GM21367 (cell line): ENCODE data around the gene FGD5.

Source experiments
- ATAC-seq: cut with Tn5 transposase; IDR thresholded peaks from one replicate; pipeline ENCODE4 v1.9.1; 2021; ENCODE audit not compliant: unreplicated experiment

FGD5 gene, protein sequence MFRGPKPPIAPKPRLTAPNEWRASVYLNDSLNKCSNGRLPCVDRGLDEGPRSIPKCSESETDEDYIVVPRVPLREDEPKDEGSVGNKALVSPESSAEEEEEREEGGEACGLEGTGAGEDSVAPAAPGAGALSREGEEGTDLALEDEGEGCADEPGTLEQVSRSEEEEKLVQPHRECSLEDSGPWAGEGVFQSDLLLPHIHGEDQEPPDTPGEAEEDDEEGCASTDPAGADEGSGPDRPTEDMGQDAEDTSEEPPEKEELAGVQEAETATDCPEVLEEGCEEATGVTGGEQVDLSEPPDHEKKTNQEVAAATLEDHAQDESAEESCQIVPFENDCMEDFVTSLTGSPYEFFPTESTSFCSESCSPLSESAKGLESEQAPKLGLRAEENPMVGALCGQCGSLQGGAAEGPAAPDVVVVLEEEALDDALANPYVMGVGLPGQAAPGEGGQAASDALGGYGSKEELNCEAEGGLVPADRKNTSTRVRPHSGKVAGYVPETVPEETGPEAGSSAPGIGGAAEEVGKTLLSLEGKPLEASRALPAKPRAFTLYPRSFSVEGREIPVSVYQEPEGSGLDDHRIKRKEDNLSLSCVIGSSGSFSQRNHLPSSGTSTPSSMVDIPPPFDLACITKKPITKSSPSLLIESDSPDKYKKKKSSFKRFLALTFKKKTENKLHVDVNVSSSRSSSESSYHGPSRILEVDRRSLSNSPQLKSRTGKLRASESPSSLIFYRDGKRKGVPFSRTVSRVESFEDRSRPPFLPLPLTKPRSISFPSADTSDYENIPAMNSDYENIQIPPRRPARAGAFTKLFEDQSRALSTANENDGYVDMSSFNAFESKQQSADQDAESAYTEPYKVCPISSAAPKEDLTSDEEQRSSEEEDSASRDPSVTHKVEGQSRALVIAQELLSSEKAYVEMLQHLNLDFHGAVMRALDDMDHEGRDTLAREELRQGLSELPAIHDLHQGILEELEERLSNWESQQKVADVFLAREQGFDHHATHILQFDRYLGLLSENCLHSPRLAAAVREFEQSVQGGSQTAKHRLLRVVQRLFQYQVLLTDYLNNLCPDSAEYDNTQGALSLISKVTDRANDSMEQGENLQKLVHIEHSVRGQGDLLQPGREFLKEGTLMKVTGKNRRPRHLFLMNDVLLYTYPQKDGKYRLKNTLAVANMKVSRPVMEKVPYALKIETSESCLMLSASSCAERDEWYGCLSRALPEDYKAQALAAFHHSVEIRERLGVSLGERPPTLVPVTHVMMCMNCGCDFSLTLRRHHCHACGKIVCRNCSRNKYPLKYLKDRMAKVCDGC (N-terminal part only)

DNA sequence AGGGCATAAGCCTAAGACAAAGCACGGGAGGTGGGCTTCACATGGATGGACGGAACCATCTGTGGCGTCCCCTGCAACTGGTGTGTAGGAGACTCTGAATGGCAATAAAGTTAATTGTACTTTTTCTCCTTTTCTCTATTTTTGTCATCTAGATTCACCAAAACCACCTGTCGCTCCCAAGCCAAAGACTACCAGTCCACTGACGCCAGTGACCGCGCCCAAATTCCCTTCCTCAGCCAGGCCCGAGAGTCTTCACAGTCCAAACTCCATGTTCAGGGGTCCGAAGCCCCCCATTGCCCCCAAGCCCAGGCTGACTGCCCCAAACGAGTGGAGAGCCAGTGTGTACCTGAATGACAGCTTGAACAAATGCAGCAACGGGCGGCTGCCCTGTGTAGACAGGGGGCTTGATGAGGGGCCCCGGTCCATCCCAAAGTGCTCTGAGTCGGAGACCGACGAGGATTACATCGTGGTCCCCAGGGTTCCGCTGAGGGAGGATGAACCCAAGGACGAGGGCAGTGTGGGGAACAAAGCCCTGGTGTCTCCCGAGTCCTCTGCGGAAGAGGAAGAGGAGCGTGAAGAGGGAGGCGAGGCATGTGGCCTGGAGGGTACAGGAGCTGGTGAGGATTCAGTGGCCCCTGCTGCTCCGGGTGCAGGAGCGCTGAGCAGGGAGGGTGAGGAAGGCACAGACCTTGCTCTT, at the start of gene FGD5:
FGD5 (plus strand) TSS at position 159 of the 697 bp plus-strand sequence; CDS start at position 269, 110 bp downstream.
- ATAC-seq, result no peak

DNA sequence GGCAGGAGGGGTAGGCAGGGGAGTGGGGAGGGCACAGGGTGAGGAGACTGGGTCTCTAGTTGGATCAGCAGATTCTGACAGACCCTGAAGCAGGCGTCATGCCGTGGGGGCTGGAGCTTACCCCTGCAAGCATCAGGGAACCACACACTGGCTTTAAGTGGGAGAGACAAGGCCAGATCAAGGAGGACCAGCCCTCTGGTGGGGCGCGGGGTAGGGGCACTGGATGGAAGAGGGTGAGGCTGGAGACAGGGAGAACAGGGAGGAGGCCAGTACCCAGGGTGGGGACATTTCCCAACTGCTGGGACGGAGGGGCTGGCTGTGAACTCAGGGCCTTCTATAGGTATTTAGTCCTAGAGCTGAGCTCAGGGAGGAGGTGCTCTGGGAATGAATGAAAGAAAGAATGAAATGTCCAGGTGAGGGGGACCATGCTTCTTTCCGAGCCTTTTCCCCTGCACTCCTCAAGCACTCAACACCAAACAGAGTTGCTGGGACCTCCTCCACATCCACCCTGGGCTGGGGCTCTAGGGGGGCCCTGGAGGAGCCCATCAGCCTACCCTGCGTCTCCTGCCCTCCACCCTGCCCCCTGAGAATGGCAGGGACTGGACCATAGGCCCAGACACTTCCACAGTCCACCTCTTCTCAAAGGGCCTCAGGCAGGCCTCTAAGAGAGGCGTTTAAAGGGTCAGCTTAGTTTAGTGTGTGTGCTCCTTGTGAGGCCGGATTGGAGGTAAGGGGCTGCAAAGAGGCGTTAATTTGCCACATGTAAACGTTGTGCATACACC, 49.0 kb upstream of the FGD5 start:
- no peak for ATAC-seq

DNA sequence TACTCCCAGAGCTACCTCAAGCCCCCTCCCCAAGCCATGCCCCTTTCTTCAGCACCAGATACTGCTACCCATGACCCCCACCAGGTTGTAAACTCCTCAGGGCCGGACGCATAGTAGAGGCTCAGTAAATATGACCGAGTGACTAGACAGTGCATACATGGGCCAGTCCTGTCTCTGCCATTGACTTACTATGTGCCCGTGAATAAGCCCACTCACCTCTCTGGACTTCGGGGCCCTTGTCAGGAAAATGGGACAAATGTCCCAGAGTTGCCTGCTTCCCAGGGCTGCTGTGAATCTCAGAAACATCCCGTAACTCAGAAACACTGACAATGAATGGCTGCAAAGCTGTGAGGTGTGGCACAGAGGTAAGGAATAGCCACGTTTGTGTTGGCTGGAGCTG, 48.2 kb upstream of the FGD5 start:
- no peak for ATAC-seq

DNA sequence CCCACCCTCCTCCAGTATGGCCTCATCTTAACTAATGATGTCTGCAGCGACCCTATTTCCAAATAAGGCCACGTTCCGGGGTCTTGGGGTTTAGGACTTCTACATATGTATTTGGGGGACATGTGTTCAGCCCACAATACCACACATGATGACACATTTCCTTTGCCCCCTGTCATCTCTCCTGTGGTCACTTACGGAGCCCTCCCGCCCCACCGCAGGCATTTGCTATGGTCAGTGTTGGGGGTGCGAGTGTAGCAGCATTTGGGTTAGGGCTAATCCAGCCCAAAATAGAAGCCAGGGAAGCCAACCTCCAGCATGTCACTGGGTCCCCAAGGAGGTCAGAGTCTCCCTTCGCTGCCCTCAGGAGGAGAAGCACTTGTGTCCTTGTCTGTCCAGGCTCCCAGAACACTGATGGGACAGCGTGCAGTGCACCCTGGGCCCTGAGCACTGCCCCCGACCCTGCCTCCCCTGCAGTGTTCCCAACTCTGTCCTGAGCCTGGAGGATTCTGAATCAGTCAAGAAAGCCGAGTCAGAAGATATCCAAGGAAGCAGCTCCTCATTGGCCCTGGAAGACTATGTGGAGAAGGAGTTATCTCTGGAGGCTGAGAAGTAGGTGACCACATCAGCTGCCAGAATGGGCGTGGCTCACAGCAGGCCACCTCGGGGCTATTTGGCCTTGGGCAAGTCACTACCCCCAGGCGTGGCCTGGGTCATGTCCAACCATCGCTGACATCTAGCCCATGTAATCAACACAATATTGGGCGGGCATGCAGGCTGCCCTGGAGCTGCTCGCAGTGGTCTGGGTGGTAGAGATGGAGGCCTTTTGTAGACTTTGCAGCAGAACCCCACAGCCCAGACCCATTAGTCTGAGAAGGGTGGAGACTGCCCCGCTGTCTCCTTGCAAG, 46.9 kb upstream of the FGD5 start:
- no peak for ATAC-seq

DNA sequence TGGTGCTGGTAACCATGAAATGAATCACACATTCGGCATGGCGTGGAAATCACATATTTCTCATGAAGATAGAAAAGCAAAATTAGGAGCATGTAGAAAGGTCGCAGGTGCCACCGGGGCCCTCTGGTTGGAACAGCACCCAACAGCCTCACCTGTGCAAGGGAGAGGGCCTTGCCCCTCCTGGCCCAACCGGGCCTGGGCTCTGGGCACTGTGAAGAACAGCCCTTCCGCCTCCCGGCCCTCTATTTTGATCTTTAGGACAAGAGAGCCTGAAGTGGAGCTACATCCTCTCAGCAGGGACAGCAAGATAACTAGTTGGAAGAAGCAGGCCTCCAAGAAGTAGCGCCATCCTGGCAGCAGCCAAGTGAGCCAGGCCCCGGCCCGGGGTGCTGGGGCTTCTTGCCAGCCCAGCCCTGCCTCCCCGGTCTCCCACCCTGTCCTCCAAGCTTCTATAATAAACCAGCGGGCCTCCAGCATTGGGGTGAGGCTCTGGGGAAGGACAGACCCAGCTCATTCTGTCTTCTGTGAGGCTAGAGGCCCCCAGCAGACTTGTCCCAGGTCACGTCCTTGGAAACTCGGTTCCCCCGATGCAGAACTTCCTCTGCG, 46.1 kb upstream of the FGD5 start:
- no peak for ATAC-seq

DNA sequence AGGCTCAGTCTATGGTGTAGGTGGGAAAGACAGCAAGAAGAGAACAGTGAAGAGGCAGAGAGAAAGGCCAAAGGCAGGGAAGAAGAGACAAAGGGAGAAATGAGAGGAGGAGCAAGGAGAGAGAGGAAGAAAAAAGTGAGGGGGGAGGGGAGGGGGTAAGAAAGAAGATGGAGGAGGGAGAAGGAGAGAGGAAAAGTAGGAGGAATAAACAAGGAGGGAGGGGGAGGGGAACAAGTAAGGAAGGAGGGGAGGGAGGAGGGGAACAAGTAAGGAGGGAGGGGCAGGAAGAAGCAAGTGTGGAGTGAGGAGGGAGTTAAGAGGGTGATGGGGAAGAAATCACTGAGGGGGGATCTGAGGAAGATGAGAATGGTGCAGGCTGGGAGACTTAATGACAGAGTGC, 45.5 kb upstream of the FGD5 start:
- ATAC-seq, result no peak

DNA sequence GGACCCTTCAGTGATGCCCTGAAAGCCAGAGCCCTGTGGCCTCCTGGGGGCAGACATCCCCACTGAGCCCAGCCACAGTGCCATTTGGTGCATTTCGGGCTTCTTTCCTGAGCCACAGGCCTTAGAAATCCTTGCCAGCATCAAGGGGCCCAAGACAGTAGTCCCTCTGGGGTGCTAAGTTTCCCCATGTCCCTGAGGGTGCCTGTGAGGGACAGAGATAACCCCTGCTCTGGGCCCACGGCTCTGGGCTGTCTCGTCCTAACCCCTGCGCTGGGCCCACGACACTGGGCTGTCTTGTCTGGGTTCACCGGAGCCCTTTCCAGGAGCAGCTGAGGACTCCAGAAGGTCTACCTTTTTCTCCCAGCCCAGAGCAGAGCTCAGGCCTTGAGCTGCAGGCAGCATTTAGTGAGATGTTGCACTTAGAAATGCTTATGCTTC, 45.1 kb upstream of the FGD5 start:
- no peak for ATAC-seq

DNA sequence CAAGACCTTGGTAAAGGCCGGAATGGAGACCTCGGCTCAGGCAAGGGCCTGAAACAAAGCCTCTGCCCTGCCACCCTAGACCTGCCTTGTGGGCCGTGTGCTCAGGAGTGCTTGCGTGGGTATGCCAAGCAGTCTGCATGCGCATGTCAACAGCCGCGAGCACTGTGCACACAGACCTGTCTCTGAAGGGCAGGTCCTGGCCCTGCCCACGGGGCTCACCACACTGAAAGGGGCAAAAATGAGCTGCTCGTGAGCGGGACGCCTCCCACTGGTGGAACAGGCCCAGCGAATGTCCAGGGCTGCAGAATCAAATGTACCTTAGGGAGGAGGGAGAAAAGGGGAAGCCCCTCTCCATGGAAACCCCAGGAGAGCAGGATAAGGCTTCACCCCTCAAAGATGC, 44.3 kb upstream of the FGD5 start:
- no peak for ATAC-seq

DNA sequence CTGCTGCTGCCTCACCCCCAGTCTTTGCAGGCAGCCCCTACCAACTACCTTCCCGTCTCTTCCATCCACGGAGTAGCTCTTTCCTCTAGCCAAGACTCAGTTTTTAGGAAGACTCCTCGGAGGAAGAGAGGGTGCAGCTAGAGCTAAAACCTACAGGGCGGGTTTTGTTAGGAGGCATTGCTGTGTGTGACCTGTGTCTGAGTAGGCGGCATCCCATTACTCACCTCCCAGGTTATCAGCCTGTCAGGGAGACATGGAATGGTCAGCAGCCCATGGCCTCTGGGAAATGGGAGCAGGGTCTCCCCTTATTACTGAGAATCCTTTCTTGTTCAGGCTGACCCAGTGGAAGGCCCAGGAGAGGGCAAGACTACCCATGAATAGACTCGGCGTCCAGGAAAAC, 43.8 kb upstream of the FGD5 start:
- ATAC-seq, result no peak

DNA sequence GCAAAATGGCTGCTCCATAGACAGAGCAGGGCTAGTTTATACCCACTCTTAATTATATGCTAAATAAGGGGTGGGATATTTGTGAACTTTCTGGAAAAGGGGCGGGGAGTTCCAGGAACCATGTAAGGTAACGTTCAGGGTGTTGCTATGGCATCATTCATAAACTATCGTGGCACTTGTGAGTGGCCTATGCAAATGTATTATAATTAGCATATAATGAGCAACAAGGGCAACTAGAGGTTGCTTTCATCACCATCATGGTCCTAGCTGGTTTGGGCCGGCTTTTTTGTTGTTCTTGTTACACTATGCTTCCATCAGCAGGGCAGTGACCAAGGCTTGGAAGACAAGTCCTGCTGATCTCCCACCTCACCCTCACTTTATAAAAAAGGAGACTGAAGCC, 43.2 kb upstream of the FGD5 start:
- no peak for ATAC-seq

DNA sequence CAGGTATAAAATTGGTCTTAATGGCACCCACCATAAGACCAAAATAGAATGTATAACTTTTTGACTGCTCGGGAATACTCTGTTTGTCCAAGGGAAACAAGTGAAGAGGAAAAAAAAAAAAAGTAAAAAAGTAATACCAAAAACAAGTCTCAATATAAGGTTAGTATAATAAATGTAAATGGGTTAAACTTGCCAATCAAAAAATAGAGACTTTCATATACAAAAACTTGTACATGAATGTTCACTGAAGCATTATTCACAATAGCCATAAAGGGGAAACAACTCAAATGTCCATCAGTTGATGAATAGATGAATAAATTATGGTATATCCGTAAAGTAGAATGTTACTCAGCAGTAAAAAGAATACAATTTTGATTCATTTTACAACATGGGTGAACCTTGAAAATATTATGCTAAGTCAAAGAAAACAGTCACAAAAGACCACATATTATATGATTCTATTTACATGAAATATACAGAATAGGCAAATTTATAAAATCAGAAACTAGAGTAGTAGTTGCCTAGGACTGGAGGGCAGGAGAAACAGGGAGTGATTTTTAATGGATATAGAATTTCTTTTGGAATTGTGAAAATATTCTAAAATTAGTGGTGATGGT, 39.6 kb upstream of the FGD5 start:
- ATAC-seq, result no peak

DNA sequence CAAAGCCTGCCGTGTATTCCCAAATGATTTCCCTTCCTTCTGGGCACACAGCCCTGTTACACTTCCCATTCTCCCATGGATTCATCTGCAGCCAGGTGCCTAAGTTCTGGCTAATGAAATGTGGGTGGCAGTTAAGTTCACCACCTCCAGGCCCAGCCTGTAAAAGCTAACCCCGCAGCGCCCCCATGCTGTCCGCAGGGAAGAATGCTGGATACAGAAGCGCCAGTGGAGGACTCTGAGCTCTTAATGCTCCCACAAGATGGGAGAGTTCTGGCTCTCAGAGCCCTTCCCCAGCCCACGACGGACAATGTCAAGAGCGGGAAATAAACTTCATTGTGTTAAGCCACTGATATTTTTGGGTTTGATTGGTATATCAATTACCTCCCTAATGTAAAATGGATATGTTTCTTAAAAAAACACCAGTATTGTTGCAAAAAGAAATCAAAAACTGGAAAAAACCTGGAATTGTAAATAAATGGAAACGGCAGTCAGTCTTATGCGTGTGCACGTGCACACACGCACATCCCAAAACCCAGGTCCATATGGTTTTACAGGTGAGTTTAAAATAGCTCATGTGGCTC, 37.7 kb upstream of the FGD5 start:
- peak; percentile 77 for ATAC-seq

DNA sequence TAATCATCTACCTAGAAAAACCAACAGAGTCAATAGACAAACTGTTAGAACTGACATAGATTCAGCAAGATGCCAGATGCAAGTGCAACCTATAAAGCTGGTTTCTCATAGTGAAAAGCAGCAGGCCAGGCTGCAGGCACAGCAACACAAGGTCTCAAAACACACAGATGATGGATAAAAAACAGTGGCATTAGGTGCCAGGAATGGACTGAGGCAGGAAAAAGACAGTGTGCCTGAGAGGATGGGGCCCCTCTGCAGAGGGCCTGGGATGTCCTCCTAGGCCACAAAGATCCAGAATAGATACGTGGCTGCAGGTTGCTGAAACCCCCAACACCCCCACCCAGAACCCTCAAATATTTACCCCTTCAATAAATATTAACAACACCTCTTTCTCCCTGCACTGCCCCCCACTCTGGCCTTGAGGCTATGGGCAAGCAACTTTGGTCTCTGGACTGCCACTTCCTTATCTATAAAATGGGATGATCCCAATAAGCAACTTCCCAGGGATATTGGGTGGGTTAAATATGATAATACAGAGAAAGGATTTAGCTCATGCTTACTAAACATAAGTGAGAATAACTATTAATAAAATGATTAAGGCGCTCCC, 35.2 kb upstream of the FGD5 start:
- ATAC-seq, result no peak

DNA sequence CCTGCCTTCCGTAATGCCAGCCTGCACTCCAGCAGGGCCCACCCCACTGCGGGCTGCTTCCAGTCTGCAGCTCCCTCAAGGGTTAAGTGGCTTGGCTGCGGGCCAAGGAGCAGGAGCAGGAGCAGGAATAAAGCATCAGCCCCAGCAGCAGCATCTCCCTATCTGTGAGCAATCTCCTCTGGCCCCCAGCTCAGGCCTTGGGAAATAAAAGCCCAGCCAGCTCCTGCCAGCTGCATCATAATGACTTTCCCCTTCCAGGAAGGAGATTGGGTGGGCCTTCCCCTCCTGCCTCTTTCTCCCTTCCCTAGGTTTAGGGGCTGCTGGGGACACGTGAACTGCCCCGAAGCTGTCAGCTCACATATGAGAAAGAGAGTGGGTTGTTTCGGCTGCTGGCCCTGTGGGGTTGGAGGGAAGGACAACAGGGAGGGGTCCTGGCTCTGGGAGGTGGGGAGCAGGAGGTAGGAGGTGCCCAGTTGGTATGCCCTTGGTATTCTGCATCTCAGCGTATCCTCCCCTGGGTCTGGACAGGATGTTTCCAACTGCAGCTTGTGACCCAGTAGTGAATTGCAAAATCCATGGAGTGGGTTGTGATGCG, 34.6 kb upstream of the FGD5 start:
- no peak for ATAC-seq

DNA sequence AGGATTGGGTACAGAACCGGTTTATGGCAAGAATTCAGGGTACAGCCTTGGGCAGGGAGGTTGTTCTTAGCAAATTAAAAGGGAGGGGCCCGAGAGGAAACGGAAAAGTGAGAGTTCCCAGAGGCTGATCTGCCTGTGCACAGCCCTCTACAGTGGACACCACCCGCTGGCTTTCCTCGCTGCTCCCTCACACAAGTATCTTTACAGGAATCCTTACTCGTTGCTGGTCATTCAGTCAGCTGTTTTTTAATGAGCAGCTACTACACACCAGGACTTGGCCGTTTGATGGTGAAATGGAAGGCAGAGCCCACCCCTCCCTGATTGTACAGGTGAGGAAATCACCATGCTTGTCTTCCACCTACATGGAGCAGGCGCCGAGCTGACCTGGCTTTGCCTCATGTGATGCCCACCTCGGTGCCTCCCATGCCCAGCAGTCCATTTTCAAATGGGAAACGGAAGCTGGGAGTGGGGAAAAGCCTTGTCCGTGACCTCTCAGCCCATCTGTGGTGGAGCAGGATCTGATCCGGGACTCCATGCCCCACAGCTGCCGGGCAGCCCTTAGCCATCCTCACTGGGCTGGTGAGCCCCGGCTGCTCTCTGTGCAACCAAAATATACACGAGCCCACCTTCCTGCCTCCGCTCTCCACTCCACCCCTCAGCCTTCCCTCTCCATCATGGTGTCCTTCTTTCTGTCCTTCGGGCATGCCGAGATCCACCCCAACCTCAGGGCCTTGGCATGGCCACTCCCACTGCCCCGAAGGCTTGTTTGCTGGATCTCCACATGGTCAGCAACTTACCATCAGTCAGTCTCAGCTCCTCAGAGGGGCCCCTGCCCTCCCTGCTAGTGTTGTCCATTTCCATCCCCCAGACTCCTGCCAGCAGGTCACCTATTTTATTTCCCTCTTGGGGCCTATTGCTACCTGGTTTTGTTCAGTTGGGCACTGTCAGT, 33.3 kb upstream of the FGD5 start:
- no peak for ATAC-seq

DNA sequence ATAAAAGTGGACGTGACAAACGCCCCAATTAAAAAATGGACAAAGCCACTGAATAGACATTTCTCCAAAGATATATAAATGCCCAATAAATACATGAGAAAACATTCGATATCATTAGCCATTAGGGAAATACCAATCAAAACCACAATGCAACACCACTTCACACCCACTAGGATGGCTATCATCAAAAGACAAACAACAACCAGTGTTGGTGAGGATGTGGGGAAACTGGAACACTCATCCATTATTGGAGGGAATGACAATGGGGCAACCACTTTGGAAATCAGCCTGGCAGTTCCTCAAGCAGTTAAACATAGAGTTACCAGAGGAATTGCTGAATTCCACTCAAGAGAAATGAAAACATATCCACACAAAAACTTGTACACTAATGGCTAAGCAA, 32.4 kb upstream of the FGD5 start:
- ATAC-seq, result no peak
